Ascending aorta (tissue), 2 donors: ENCODE data around the gene PPFIA2. TPM values are rescaled to one million over a fixed set of nuclear protein-coding genes. Genes with fewer than 3 reads are reported as not detected.

ENCODE experiments used
- DNase-seq, 2 donors: peaks; one replicate each; pipeline ENCODE4 v3.0.0-alpha.2; 2019; ENCODE audit warnings: low spot score in 2 of 2
- H3K27ac ChIP-seq, 2 donors: fragments of 200-600 bp; sonication (generic); one replicate each; pipeline ENCODE4 v1.5.1; 2016 to 2017; ENCODE audit warnings: mild to moderate bottlenecking in 1 of 2
- H3K27me3 ChIP-seq: fragments of 200-600 bp; sonication (generic); one replicate; pipeline ENCODE4 v1.5.1; 2017
- H3K36me3 ChIP-seq, 2 donors: fragments of 200-600 bp; sonication (generic); one replicate each; pipeline ENCODE4 v1.5.1; 2016
- H3K4me1 ChIP-seq, 2 donors: fragments of 200-600 bp; sonication (generic); one replicate each; pipeline ENCODE4 v1.5.1; 2016 to 2017; ENCODE audit warnings: mild to moderate bottlenecking in 1 of 2
- H3K4me3 ChIP-seq, 2 donors: fragments of 200-600 bp; sonication (generic); one replicate each; pipeline ENCODE4 v1.5.1; 2016 to 2017; ENCODE audit warnings: mild to moderate bottlenecking in 1 of 2
- H3K9me3 ChIP-seq, 2 donors: fragments of 200-600 bp; sonication (generic); one replicate each; pipeline ENCODE4 v1.5.1; 2016
- intact Hi-C: fragments of 100-400 bp; cut with DNase I; formaldehyde crosslinking; loops from one replicate; pipeline ENCODE4 v1.15.1; 2023
- total RNA-seq: library from RNA; depleted of rRNA; stranded (reverse); fragments of >200 nt; gene quantifications from one replicate; pipeline ENCODE4 v1.1.0, GENCODE V29; 2016
- TF ChIP-seq, protein P1 (sequence below), 3 experiments: fragments of 200-600 bp in 2 of 3; fragments of 450-650 bp in 1 of 3; sonication (generic) in 2 of 3; IDR thresholded peaks; one replicate each; pipeline ENCODE4 v1.5.1; 2016 to 2019; ENCODE audit warnings: antibody characterized with exemption in 3 of 3, mild to moderate bottlenecking in 1 of 3, moderate library complexity in 1 of 3

The PPFIA2 gene
- total RNA-seq, 1 donor from 2014 or later, result 15.0 TPM

- no peaks in the 10 kb centered on the region for H3K27me3 ChIP-seq
- H3K4me3 ChIP-seq, result no peak overlapping the region
- DNase-seq, result no peak
- no peaks in the 10 kb centered on the region for H3K36me3 ChIP-seq
- no peaks in the 10 kb centered on the region for H3K9me3 ChIP-seq
- intact Hi-C loops, result no loop called here
- TF ChIP-seq, protein P1, sequence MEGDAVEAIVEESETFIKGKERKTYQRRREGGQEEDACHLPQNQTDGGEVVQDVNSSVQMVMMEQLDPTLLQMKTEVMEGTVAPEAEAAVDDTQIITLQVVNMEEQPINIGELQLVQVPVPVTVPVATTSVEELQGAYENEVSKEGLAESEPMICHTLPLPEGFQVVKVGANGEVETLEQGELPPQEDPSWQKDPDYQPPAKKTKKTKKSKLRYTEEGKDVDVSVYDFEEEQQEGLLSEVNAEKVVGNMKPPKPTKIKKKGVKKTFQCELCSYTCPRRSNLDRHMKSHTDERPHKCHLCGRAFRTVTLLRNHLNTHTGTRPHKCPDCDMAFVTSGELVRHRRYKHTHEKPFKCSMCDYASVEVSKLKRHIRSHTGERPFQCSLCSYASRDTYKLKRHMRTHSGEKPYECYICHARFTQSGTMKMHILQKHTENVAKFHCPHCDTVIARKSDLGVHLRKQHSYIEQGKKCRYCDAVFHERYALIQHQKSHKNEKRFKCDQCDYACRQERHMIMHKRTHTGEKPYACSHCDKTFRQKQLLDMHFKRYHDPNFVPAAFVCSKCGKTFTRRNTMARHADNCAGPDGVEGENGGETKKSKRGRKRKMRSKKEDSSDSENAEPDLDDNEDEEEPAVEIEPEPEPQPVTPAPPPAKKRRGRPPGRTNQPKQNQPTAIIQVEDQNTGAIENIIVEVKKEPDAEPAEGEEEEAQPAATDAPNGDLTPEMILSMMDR (IDR thresholded peaks at IDR 0.05), result no peak
- no peak overlapping the region for H3K27ac ChIP-seq
- no peaks in the 10 kb centered on the region for H3K4me1 ChIP-seq
Observed at GRCh38 chr12:81274637-81275529, 484.3 kb downstream of the PPFIA2 start.

DNA sequence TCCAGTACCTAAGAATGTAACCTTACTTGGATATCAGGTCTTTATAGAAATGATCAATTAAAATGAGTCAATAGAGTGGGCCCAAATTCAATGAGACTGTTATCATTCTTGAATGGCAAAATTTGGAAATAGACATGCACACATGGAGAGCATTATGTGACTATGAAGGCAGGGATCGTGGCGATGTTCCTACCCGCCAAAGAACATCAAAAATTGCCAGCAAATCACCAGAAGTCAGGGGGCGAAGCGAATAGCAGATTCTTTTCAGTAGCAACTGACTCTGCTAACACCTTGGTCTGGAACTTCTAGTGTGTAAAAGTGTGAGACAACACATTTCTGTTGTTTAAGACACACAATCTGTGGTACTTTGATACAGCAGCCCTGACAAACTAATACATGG, 488.8 kb downstream of the PPFIA2 start:
- Histone ChIP-seq H3K27ac (no peak overlapping the region), H3K36me3 (no peaks in the 10 kb centered on the region), H3K4me3 (no peak overlapping the region), H3K27me3 (no peaks in the 10 kb centered on the region), H3K9me3 (no peaks in the 10 kb centered on the region), H3K4me1 (no peaks in the 10 kb centered on the region)
- TF ChIP-seq, protein P1 (IDR thresholded peaks at IDR 0.05), result no peak
- no peak for DNase-seq
- intact Hi-C loops, result no loop called here

GRCh38 chr12:81263072-81263471, 496.1 kb downstream of the PPFIA2 start:
- DNase-seq, result no peak
- H3K4me1 ChIP-seq, result no peaks in the 10 kb centered on the region
- H3K9me3 ChIP-seq, result no peaks in the 10 kb centered on the region
- intact Hi-C loops, result no loop called here
- H3K4me3 ChIP-seq, result no peak overlapping the region
- H3K36me3 ChIP-seq, result no peaks in the 10 kb centered on the region
- no peaks in the 10 kb centered on the region for H3K27me3 ChIP-seq
- no peak overlapping the region for H3K27ac ChIP-seq
- TF ChIP-seq, protein P1 (IDR thresholded peaks at IDR 0.05), result no peak

DNA sequence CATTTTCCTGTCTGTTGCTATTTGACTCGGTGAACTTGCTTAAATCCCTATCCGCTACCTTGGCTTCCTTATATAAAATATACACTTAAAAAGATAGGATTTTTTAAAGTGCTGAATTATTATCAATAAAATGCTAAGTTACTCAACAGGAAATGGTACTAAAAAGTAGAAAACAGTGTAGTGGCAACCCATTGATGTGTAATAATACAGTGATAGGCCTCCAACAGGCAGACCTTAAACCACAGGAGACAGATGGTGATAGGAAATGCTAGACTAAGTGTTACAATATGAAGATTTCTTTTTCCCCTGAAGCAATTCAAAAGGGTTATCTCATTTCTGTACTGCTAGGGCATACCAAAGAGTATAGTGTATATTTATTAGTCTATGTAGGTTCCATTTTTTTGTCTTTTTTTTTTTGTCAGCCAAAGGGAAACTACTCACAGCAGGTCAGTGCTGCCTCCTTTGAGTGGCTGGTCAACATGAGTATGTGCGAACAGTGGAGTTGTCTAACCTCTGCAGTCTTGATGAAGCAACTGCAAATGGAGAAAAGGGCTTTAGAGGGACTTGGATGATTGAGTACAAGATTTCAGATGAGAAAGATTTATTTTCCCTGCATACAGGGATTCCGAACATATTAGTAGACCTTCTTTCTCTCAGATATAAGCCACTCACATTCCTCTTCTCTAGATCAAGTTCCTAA, 497.5 kb downstream of the PPFIA2 start:
- no peak overlapping the region for H3K4me3 ChIP-seq
- DNase-seq, result no peak
- H3K27ac ChIP-seq, result no peak overlapping the region
- no peaks in the 10 kb centered on the region for H3K27me3 ChIP-seq
- intact Hi-C loops, result no loop called here
- H3K36me3 ChIP-seq, result no peaks in the 10 kb centered on the region
- H3K4me1 ChIP-seq, result no peaks in the 10 kb centered on the region
- TF ChIP-seq, protein P1 (IDR thresholded peaks at IDR 0.05), result no peak
- H3K9me3 ChIP-seq, result no peaks in the 10 kb centered on the region

DNA sequence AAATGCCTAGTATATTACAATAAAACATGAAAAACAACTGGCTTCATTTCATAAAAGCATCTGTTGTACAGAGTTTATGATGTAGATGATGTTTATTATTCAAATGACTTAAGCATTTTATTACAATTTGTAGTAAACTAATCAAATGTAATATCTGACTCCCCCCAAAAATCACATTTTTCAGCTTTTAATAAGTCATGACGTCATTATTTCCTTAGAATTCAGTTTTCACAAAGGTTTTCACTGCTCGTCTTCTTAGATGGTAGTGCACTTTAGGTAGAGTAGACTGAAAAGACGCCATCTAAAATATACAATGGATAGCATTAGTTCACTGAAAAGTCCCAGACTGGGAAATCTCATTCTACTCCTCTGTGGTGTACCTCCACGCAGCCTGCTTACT, 499.8 kb downstream of the PPFIA2 start:
- DNase-seq, result no peak
- Histone ChIP-seq H3K36me3 (no peaks in the 10 kb centered on the region), H3K9me3 (no peaks in the 10 kb centered on the region), H3K27ac (no peak overlapping the region), H3K4me3 (no peak overlapping the region), H3K4me1 (no peaks in the 10 kb centered on the region), H3K27me3 (no peaks in the 10 kb centered on the region)
- intact Hi-C loops, result no loop called here
- TF ChIP-seq, protein P1 (IDR thresholded peaks at IDR 0.05), result no peak
